ENCODE data around the gene SLC25A45. TPM values are rescaled to one million over a fixed set of nuclear protein-coding genes. Genes with fewer than 3 reads are reported as not detected.

The SLC25A45 gene
- total RNA-seq, 4 donors from 2014 or later: 1.8 to 8.0 (median 5.3) TPM

- DNase-seq (ENCODE audit: low spot score in 2 of 2): no peak
- no peak overlapping the region for H3K4me3 ChIP-seq (ENCODE audit: low read depth, poor library complexity, severe bottlenecking)
- intact Hi-C loops (cut with DNase I; ENCODE audit: low total_unique reads): no loop called here
- no peak for TF ChIP-seq CTCF (IDR thresholded peaks at IDR 0.05)
- TF ChIP-seq POLR2A (IDR thresholded peaks at IDR 0.05): no peak
- WGBS, 2 donors: 74 to 76% methylated on average over 3 of the region's 3 CpGs
Observed at GRCh38 chr11:65363770-65364169, 18.7 kb downstream of the SLC25A45 start.

- no peak for TF ChIP-seq POLR2A (IDR thresholded peaks at IDR 0.05)
- no peak for TF ChIP-seq CTCF (IDR thresholded peaks at IDR 0.05)
- intact Hi-C loops (cut with DNase I; ENCODE audit: low total_unique reads): no loop called here
- no peak overlapping the region for H3K4me3 ChIP-seq (ENCODE audit: low read depth, poor library complexity, severe bottlenecking)
- no peak for DNase-seq (ENCODE audit: low spot score in 2 of 2)
- 82 to 91% methylated on average over 6 of the region's 6 CpGs for WGBS, 2 donors
Observed at GRCh38 chr11:65362966-65363365, 19.5 kb downstream of the SLC25A45 start.

- intact Hi-C loops (cut with DNase I; ENCODE audit: low total_unique reads): no loop called here
- H3K4me3 ChIP-seq (ENCODE audit: low read depth, poor library complexity, severe bottlenecking): no peak overlapping the region
- TF ChIP-seq POLR2A (IDR thresholded peaks at IDR 0.05): no peak
- TF ChIP-seq CTCF (IDR thresholded peaks at IDR 0.05): no peak
- 85% methylated on average over 10 of the region's 10 CpGs for WGBS, 2 donors
- DNase-seq (ENCODE audit: low spot score in 2 of 2): no peak
Observed at GRCh38 chr11:65362320-65362931, 20.0 kb downstream of the SLC25A45 start.

GRCh38 chr11:65357856-65358356 lies 24.5 kb downstream of the SLC25A45 start:
- H3K4me3 ChIP-seq (ENCODE audit: low read depth, poor library complexity, severe bottlenecking): no peak overlapping the region
- no peak for TF ChIP-seq CTCF (IDR thresholded peaks at IDR 0.05)
- DNase-seq (ENCODE audit: low spot score in 2 of 2): no peak
- 86 to 88% methylated on average over 8 of the region's 8 CpGs for WGBS, 2 donors
- intact Hi-C loops (cut with DNase I; ENCODE audit: low total_unique reads): no loop called here

- H3K4me3 ChIP-seq (ENCODE audit: low read depth, poor library complexity, severe bottlenecking): no peak overlapping the region
- TF ChIP-seq CTCF (IDR thresholded peaks at IDR 0.05) (no peak), POLR2A (IDR thresholded peaks at IDR 0.05) (no peak)
- no peak for DNase-seq (ENCODE audit: low spot score in 2 of 2)
- intact Hi-C loops (cut with DNase I; ENCODE audit: low total_unique reads): no loop called here
- WGBS, 2 donors: 89% methylated on average over 14 to 25 of the region's 30 CpGs
Observed at GRCh38 chr11:65356394-65356972, 26.0 kb downstream of the SLC25A45 start.
